ENCODE measurements around the gene PNMA3.

DNA sequence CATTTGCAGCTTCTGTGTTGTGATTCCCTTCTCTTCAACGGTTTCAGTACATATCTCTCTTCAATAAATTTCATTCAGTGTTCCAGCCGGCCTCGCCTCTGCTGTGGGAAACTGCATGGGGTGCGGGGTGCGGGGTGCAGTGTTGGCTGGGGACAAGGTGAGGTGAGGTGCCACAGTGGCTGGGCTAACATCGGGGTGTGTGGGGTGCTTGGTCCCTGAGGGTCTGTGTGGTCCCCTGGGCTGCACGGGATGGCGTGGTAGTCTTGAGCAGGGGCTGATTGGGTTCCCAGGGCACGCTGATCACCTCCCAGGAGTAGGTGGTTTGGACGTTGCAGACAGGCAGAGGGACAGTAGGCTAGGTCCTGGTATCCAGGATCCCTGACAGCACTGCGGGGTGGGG is 18.7 kb downstream of the PNMA3 start:
- TF ChIP-seq, protein P1, sequence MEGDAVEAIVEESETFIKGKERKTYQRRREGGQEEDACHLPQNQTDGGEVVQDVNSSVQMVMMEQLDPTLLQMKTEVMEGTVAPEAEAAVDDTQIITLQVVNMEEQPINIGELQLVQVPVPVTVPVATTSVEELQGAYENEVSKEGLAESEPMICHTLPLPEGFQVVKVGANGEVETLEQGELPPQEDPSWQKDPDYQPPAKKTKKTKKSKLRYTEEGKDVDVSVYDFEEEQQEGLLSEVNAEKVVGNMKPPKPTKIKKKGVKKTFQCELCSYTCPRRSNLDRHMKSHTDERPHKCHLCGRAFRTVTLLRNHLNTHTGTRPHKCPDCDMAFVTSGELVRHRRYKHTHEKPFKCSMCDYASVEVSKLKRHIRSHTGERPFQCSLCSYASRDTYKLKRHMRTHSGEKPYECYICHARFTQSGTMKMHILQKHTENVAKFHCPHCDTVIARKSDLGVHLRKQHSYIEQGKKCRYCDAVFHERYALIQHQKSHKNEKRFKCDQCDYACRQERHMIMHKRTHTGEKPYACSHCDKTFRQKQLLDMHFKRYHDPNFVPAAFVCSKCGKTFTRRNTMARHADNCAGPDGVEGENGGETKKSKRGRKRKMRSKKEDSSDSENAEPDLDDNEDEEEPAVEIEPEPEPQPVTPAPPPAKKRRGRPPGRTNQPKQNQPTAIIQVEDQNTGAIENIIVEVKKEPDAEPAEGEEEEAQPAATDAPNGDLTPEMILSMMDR (IDR thresholded peaks at IDR 0.05) = no peak
- TF ChIP-seq EZH2 (IDR thresholded peaks at IDR 0.05) = no peak
- no peak for TF ChIP-seq EZH2phosphoT487 (IDR thresholded peaks at IDR 0.05)

All from neural progenitor cell (in vitro differentiated cells).